KMS-11 (cell line): ENCODE data around the gene WRAP73.

Experiments
- H2AFZ ChIP-seq: fragments of 200-600 bp; sonication (generic); 2 replicates; pipeline ENCODE4 v1.6.1; 2016; ENCODE audit warnings: antibody characterized with exemption, mixed run types, low read depth
- H3K27ac ChIP-seq: fragments of 200-600 bp; sonication (generic); 2 replicates; pipeline ENCODE4 v1.6.1; 2016; ENCODE audit warnings: mild to moderate bottlenecking, mixed run types
- H3K27me3 ChIP-seq: fragments of 200-600 bp; sonication (generic); 2 replicates; pipeline ENCODE4 v1.6.1; 2017; ENCODE audit warnings: mild to moderate bottlenecking, low read depth, mixed run types, moderate library complexity; ENCODE audit not compliant: insufficient read depth
- H3K36me3 ChIP-seq: fragments of 200-600 bp; sonication (generic); 2 replicates; pipeline ENCODE4 v1.6.1; 2017; ENCODE audit warnings: mild to moderate bottlenecking, mixed run types; ENCODE audit not compliant: insufficient read depth
- H3K4me1 ChIP-seq: fragments of 200-600 bp; sonication (generic); 2 replicates; pipeline ENCODE4 v1.6.1; 2016; ENCODE audit warnings: mild to moderate bottlenecking, low read depth, mixed run types; ENCODE audit not compliant: poor library complexity, severe bottlenecking
- H3K4me2 ChIP-seq: fragments of 200-600 bp; sonication (generic); 2 replicates; pipeline ENCODE4 v1.7.0; 2016; ENCODE audit warnings: mild to moderate bottlenecking, mixed run types
- H3K4me3 ChIP-seq: fragments of 200-600 bp; sonication (generic); IDR thresholded peaks from 2 replicates; pipeline ENCODE4 v1.6.1; 2017; ENCODE audit warnings: low read depth, low read length, mixed read lengths; ENCODE audit not compliant: insufficient read depth
- H3K79me2 ChIP-seq: fragments of 200-600 bp; sonication (generic); 2 replicates; pipeline ENCODE4 v1.6.1; 2016; ENCODE audit warnings: low read depth, mixed run types; ENCODE audit not compliant: insufficient read depth
- H3K9ac ChIP-seq: fragments of 200-600 bp; sonication (generic); 2 replicates; pipeline ENCODE4 v1.6.1; 2016; ENCODE audit warnings: mild to moderate bottlenecking, mixed run types
- H4K20me1 ChIP-seq: fragments of 200-600 bp; sonication (generic); 2 replicates; pipeline ENCODE4 v1.6.1; 2016; ENCODE audit warnings: mild to moderate bottlenecking, mixed run types; ENCODE audit not compliant: insufficient read depth
- CTCF ChIP-seq: fragments of 200-600 bp; sonication (generic); conservative IDR thresholded peaks from 2 replicates; pipeline ENCODE4 v1.6.1; 2017; ENCODE audit warnings: low read depth, mild to moderate bottlenecking, antibody characterized with exemption, low read length, moderate library complexity, mixed read lengths

Gene WRAP73

GRCh38 chr1:3640121-3640837 is 9.6 kb downstream of the WRAP73 start:
- H3K4me2 ChIP-seq = no peak overlapping the region
- no peak for TF ChIP-seq CTCF
- H3K4me1 ChIP-seq = no peaks in the 10 kb centered on the region
- no peaks in the 10 kb centered on the region for H3K79me2 ChIP-seq
- H4K20me1 ChIP-seq = no peaks in the 10 kb centered on the region
- no peak overlapping the region for H3K4me3 ChIP-seq
- no peaks in the 10 kb centered on the region for H3K27me3 ChIP-seq
- H2AFZ ChIP-seq = no peak overlapping the region
- no peak overlapping the region for H3K27ac ChIP-seq
- no peaks in the 10 kb centered on the region for H3K36me3 ChIP-seq
- no peak overlapping the region for H3K9ac ChIP-seq

- TF ChIP-seq CTCF = no peak
- H3K36me3 ChIP-seq = no peaks in the 10 kb centered on the region
- no peak overlapping the region for H3K4me2 ChIP-seq
- H3K9ac ChIP-seq = no peak overlapping the region
- H3K27ac ChIP-seq = no peak overlapping the region
- no peak overlapping the region for H2AFZ ChIP-seq
- H3K4me1 ChIP-seq = no peaks in the 10 kb centered on the region
- no peaks in the 10 kb centered on the region for H4K20me1 ChIP-seq
- H3K79me2 ChIP-seq = no peaks in the 10 kb centered on the region
- no peaks in the 10 kb centered on the region for H3K27me3 ChIP-seq
- H3K4me3 ChIP-seq = no peak overlapping the region
Observed at GRCh38 chr1:3639397-3639911, 10.4 kb downstream of the WRAP73 start.

GRCh38 chr1:3638676-3639075 is 11.2 kb downstream of the WRAP73 start:
- H3K4me3 ChIP-seq = no peak overlapping the region

GRCh38 chr1:3638027-3638426 is 11.9 kb downstream of the WRAP73 start:
- Histone ChIP-seq H4K20me1 (no peaks in the 10 kb centered on the region), H2AFZ (no peak overlapping the region), H3K4me2 (no peak overlapping the region), H3K27ac (no peak overlapping the region), H3K27me3 (no peaks in the 10 kb centered on the region), H3K4me3 (no peak overlapping the region), H3K4me1 (no peaks in the 10 kb centered on the region), H3K36me3 (no peaks in the 10 kb centered on the region), H3K9ac (no peak overlapping the region), H3K79me2 (no peaks in the 10 kb centered on the region)
- TF ChIP-seq CTCF = no peak

More at GRCh38 chr1:3638676-3639075, 11.2 kb downstream of the WRAP73 start:
- no peak overlapping the region for H3K27ac ChIP-seq
- no peaks in the 10 kb centered on the region for H3K36me3 ChIP-seq
- no peak overlapping the region for H2AFZ ChIP-seq
- no peak overlapping the region for H3K4me2 ChIP-seq
- H3K27me3 ChIP-seq = no peaks in the 10 kb centered on the region
- H3K4me1 ChIP-seq = no peaks in the 10 kb centered on the region
- H4K20me1 ChIP-seq = no peaks in the 10 kb centered on the region
- H3K79me2 ChIP-seq = no peaks in the 10 kb centered on the region
- no peak overlapping the region for H3K9ac ChIP-seq
- TF ChIP-seq CTCF = no peak
